ENCODE results near the gene AUTS2.

DNA sequence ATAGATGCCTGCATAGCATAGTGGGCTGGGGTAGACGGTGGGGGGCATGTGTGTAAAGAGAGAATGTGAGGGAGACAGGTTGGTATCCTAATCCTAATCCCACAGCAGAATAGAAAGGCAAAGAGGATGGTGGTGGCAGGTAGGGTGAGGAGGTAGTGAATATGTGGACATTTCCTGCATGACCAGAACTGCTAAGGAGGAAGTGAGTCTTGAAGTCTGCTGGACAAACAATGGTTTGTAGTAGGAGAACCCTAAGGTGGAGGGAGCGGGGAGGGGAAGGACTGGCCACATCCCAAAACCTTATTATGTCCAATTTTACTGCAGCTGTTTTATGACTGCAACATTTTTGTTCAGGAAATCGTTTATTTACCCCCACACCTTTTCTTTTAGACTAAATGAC lies 279.7 kb downstream of the AUTS2 start:
- TF ChIP-seq, protein P1, sequence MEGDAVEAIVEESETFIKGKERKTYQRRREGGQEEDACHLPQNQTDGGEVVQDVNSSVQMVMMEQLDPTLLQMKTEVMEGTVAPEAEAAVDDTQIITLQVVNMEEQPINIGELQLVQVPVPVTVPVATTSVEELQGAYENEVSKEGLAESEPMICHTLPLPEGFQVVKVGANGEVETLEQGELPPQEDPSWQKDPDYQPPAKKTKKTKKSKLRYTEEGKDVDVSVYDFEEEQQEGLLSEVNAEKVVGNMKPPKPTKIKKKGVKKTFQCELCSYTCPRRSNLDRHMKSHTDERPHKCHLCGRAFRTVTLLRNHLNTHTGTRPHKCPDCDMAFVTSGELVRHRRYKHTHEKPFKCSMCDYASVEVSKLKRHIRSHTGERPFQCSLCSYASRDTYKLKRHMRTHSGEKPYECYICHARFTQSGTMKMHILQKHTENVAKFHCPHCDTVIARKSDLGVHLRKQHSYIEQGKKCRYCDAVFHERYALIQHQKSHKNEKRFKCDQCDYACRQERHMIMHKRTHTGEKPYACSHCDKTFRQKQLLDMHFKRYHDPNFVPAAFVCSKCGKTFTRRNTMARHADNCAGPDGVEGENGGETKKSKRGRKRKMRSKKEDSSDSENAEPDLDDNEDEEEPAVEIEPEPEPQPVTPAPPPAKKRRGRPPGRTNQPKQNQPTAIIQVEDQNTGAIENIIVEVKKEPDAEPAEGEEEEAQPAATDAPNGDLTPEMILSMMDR (conservative IDR thresholded peaks at IDR 0.05 in 1 of 2, IDR thresholded peaks at IDR 0.05 in 1 of 2; ENCODE audit: low read depth in 1 of 2, low read length in 2 of 2): no peak
- no peak for TF ChIP-seq EZH2 (IDR thresholded peaks at IDR 0.05; ENCODE audit: low read length, missing control alignments)
